ENCODE measurements around the gene ZNF474.

ZNF474 gene

GRCh38 chr5:122155546-122155945 is 26.2 kb downstream of the ZNF474 start:
- H3K9ac ChIP-seq = no peak overlapping the region
- no peaks in the 10 kb centered on the region for H4K20me1 ChIP-seq (ENCODE audit: insufficient read depth)
- no peaks in the 10 kb centered on the region for H3K4me1 ChIP-seq (ENCODE audit: low read depth, poor library complexity, severe bottlenecking)
- H3K4me2 ChIP-seq = no peak overlapping the region
- no peaks in the 10 kb centered on the region for H3K27me3 ChIP-seq (ENCODE audit: insufficient read depth, low read depth)
- H3K36me3 ChIP-seq (ENCODE audit: insufficient read depth) = no peaks in the 10 kb centered on the region
- no peak overlapping the region for H2AFZ ChIP-seq (ENCODE audit: low read depth)
- TF ChIP-seq, protein P1, sequence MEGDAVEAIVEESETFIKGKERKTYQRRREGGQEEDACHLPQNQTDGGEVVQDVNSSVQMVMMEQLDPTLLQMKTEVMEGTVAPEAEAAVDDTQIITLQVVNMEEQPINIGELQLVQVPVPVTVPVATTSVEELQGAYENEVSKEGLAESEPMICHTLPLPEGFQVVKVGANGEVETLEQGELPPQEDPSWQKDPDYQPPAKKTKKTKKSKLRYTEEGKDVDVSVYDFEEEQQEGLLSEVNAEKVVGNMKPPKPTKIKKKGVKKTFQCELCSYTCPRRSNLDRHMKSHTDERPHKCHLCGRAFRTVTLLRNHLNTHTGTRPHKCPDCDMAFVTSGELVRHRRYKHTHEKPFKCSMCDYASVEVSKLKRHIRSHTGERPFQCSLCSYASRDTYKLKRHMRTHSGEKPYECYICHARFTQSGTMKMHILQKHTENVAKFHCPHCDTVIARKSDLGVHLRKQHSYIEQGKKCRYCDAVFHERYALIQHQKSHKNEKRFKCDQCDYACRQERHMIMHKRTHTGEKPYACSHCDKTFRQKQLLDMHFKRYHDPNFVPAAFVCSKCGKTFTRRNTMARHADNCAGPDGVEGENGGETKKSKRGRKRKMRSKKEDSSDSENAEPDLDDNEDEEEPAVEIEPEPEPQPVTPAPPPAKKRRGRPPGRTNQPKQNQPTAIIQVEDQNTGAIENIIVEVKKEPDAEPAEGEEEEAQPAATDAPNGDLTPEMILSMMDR (conservative IDR thresholded peaks at IDR 0.05; ENCODE audit: low read depth, low read length) = no peak
- H3K79me2 ChIP-seq (ENCODE audit: insufficient read depth, low read depth) = no peaks in the 10 kb centered on the region
- no peak overlapping the region for H3K4me3 ChIP-seq (IDR thresholded peaks at IDR 0.05; ENCODE audit: insufficient read depth, low read depth, low read length)
- no peak overlapping the region for H3K27ac ChIP-seq

GRCh38 chr5:122156724-122157325 is 27.5 kb downstream of the ZNF474 start:
- Histone ChIP-seq H3K4me2 (no peak overlapping the region), H3K27ac (no peak overlapping the region), H2AFZ (ENCODE audit: low read depth) (no peak overlapping the region), H3K4me3 (IDR thresholded peaks at IDR 0.05; ENCODE audit: insufficient read depth, low read depth, low read length) (no peak overlapping the region), H3K36me3 (ENCODE audit: insufficient read depth) (no peaks in the 10 kb centered on the region), H3K27me3 (ENCODE audit: insufficient read depth, low read depth) (no peaks in the 10 kb centered on the region), H4K20me1 (ENCODE audit: insufficient read depth) (no peaks in the 10 kb centered on the region), H3K4me1 (ENCODE audit: low read depth, poor library complexity, severe bottlenecking) (no peaks in the 10 kb centered on the region), H3K9ac (no peak overlapping the region), H3K79me2 (ENCODE audit: insufficient read depth, low read depth) (no peaks in the 10 kb centered on the region)
- TF ChIP-seq, protein P1 (conservative IDR thresholded peaks at IDR 0.05; ENCODE audit: low read depth, low read length) = peak; percentile 43; the same call in 1 of the 2 replicates

- Histone ChIP-seq H3K27ac (no peak overlapping the region), H3K4me2 (no peak overlapping the region), H3K27me3 (ENCODE audit: insufficient read depth, low read depth) (no peaks in the 10 kb centered on the region), H3K36me3 (ENCODE audit: insufficient read depth) (no peaks in the 10 kb centered on the region), H3K9ac (no peak overlapping the region), H4K20me1 (ENCODE audit: insufficient read depth) (no peaks in the 10 kb centered on the region), H2AFZ (ENCODE audit: low read depth) (no peak overlapping the region), H3K79me2 (ENCODE audit: insufficient read depth, low read depth) (no peaks in the 10 kb centered on the region), H3K4me3 (IDR thresholded peaks at IDR 0.05; ENCODE audit: insufficient read depth, low read depth, low read length) (no peak overlapping the region), H3K4me1 (ENCODE audit: low read depth, poor library complexity, severe bottlenecking) (no peaks in the 10 kb centered on the region)
- TF ChIP-seq, protein P1 (conservative IDR thresholded peaks at IDR 0.05; ENCODE audit: low read depth, low read length) = no peak
These were observed 32.8 kb downstream of the ZNF474 start for GRCh38 chr5:122162100-122162638.

GRCh38 chr5:122163121-122164069 is 34.0 kb downstream of the ZNF474 start:
- H3K36me3 ChIP-seq (ENCODE audit: insufficient read depth) = no peaks in the 10 kb centered on the region
- no peak overlapping the region for H3K4me3 ChIP-seq (IDR thresholded peaks at IDR 0.05; ENCODE audit: insufficient read depth, low read depth, low read length)
- H3K79me2 ChIP-seq (ENCODE audit: insufficient read depth, low read depth) = no peaks in the 10 kb centered on the region
- H4K20me1 ChIP-seq (ENCODE audit: insufficient read depth) = no peaks in the 10 kb centered on the region
- no peak overlapping the region for H2AFZ ChIP-seq (ENCODE audit: low read depth)
- no peaks in the 10 kb centered on the region for H3K4me1 ChIP-seq (ENCODE audit: low read depth, poor library complexity, severe bottlenecking)
- H3K27ac ChIP-seq = no peak overlapping the region
- H3K9ac ChIP-seq = no peak overlapping the region
- no peaks in the 10 kb centered on the region for H3K27me3 ChIP-seq (ENCODE audit: insufficient read depth, low read depth)
- H3K4me2 ChIP-seq = no peak overlapping the region
- TF ChIP-seq, protein P1 (conservative IDR thresholded peaks at IDR 0.05; ENCODE audit: low read depth, low read length) = no peak
